ENCODE results near the gene DMRT1.

Gene DMRT1

GRCh38 chr9:966870-967269 lies 125.4 kb downstream of the DMRT1 start:
- no peaks in the 10 kb centered on the region for H3K36me3 ChIP-seq (ENCODE audit: control insufficient read depth in 2 of 2, insufficient read depth in 1 of 2, low read length in 2 of 2)
- H3K9me3 ChIP-seq (ENCODE audit: control insufficient read depth, insufficient read depth, low read depth, low read length): no peaks in the 10 kb centered on the region
- H3K27ac ChIP-seq (ENCODE audit: extremely low read depth, low read depth, low read length): no peak overlapping the region
- peaks cover 19% of the 10 kb centered on the region for H3K4me1 ChIP-seq (ENCODE audit: control insufficient read depth, insufficient read depth, low read length)
- POLR2A ChIA-PET: interaction anchor here (3.4 kb wide), 1 partner anchor 9 kb away, joined by 24 read pairs; the partner anchor contains the start of gene DMRT3
- 0 out of 2 replicates have a peak, but pooled peaks have one; percentile 22 for TF ChIP-seq OSR2 (tag by site-specific recombination; IDR thresholded peaks at IDR 0.05)
- no peak for TF ChIP-seq ZNF16 (tag by site-specific recombination; IDR thresholded peaks at IDR 0.05; ENCODE audit: low read depth)
- TF ChIP-seq SP7 (tag by site-specific recombination; IDR thresholded peaks at IDR 0.05): 0 out of 2 replicates have a peak, but pooled peaks have one; percentile 18
- CTCF ChIA-PET: interaction anchor here (0.6 to 2.1 kb wide), 7 partner anchors 14 to 73 kb away, joined by 3 to 12 read pairs (median 3); no protein-coding TSS in a partner anchor
- H3K4me3 ChIP-seq (ENCODE audit: low read depth, low read length): no peak overlapping the region

GRCh38 chr9:967436-967835 lies 125.9 kb downstream of the DMRT1 start:
- H3K4me3 ChIP-seq (ENCODE audit: low read depth, low read length): peak overlapping the region; percentile 41
- no peaks in the 10 kb centered on the region for H3K36me3 ChIP-seq (ENCODE audit: control insufficient read depth in 2 of 2, insufficient read depth in 1 of 2, low read length in 2 of 2)

GRCh38 chr9:967903-968641 lies 126.6 kb downstream of the DMRT1 start:
- Histone ChIP-seq H3K27ac (ENCODE audit: extremely low read depth, low read depth, low read length) (no peak overlapping the region; the same call in 1 of the 2 replicates), H3K4me1 (ENCODE audit: control insufficient read depth, insufficient read depth, low read length) (peaks cover 19% of the 10 kb centered on the region), H3K9me3 (ENCODE audit: control insufficient read depth, insufficient read depth, low read depth, low read length) (no peaks in the 10 kb centered on the region), H3K4me3 (ENCODE audit: low read depth, low read length) (peak overlapping the region; percentile 41), H3K36me3 (ENCODE audit: control insufficient read depth in 2 of 2, insufficient read depth in 1 of 2, low read length in 2 of 2) (no peaks in the 10 kb centered on the region)
- ChIA-PET POLR2A (interaction anchor here (1.0 to 3.4 kb wide), 2 partner anchors 8 to 19 kb away, joined by 3 to 24 read pairs; partner anchors contain the start of gene DMRT3), CTCF (interaction anchor here (1.2 kb wide), 1 partner anchor 70 kb away, joined by 4 read pairs; no protein-coding TSS in a partner anchor)
- TF ChIP-seq SP7 (tag by site-specific recombination; IDR thresholded peaks at IDR 0.05): peak; percentile 94
- no peak for TF ChIP-seq OVOL3 (tag by site-specific recombination; IDR thresholded peaks at IDR 0.05)
- peak; percentile 56 for TF ChIP-seq ZNF335 (tag by site-specific recombination; conservative IDR thresholded peaks at IDR 0.05)
- TF ChIP-seq ZBTB10 (tag by site-specific recombination; IDR thresholded peaks at IDR 0.05): no peak
- peak; percentile 62 for TF ChIP-seq ZNF366 (tag by site-specific recombination; conservative IDR thresholded peaks at IDR 0.05)
- TF ChIP-seq ZBTB20 (tag by site-specific recombination; IDR thresholded peaks at IDR 0.05): peak; percentile 17; the same call in 1 of the 2 replicates
- peak; percentile 48; the same call in 1 of the 2 replicates for TF ChIP-seq ZBTB17 (tag by site-specific recombination; IDR thresholded peaks at IDR 0.05)
- TF ChIP-seq PRDM1 (tag by site-specific recombination; IDR thresholded peaks at IDR 0.05): peak; percentile 97
- no peak for TF ChIP-seq OSR2 (tag by site-specific recombination; IDR thresholded peaks at IDR 0.05)
- peak; percentile 50; the same call in 1 of the 2 replicates for TF ChIP-seq PRDM10 (tag by site-specific recombination; IDR thresholded peaks at IDR 0.05)
- TF ChIP-seq TRIM28 (IDR thresholded peaks at IDR 0.05; ENCODE audit: borderline replicate concordance, low read length): peak; percentile 75; the same call in 1 of the 2 replicates
- no peak for TF ChIP-seq MEIS1 (CRISPR knock-in tag; IDR thresholded peaks at IDR 0.05; ENCODE audit: borderline replicate concordance)
- TF ChIP-seq ZNF600 (tag by site-specific recombination; IDR thresholded peaks at IDR 0.05): peak; percentile 63; the same call in 1 of the 2 replicates
- no peak for TF ChIP-seq ZNF416 (tag by site-specific recombination; IDR thresholded peaks at IDR 0.05)
- peak; percentile 51; the same call in 1 of the 2 replicates for TF ChIP-seq PRDM6 (tag by site-specific recombination; IDR thresholded peaks at IDR 0.05)

More at GRCh38 chr9:967436-967835, 125.9 kb downstream of the DMRT1 start:
- Histone ChIP-seq H3K27ac (ENCODE audit: extremely low read depth, low read depth, low read length) (no peak overlapping the region), H3K9me3 (ENCODE audit: control insufficient read depth, insufficient read depth, low read depth, low read length) (no peaks in the 10 kb centered on the region), H3K4me1 (ENCODE audit: control insufficient read depth, insufficient read depth, low read length) (peaks cover 19% of the 10 kb centered on the region)
- CTCF ChIA-PET: interaction anchor here (1.2 to 1.5 kb wide), 2 partner anchors 17 to 70 kb away, joined by 4 read pairs; no protein-coding TSS in a partner anchor
- TF ChIP-seq KLF1 (tag by site-specific recombination; IDR thresholded peaks at IDR 0.05) (0 out of 2 replicates have a peak, but pooled peaks have one; percentile 10), ZFP69B (tag by site-specific recombination; IDR thresholded peaks at IDR 0.05) (no peak), ELK4 (IDR thresholded peaks at IDR 0.05; ENCODE audit: borderline replicate concordance, low read depth, low read length) (no peak), ZEB2 (tag by site-specific recombination; IDR thresholded peaks at IDR 0.05) (0 out of 2 replicates have a peak, but pooled peaks have one; percentile 10), ZNF10 (tag by site-specific recombination; IDR thresholded peaks at IDR 0.05) (peak; percentile 70; the same call in 1 of the 2 replicates)
- POLR2A ChIA-PET: interaction anchor here (1.0 to 3.4 kb wide), 2 partner anchors 9 to 18 kb away, joined by 3 to 24 read pairs; partner anchors contain the start of gene DMRT3

Measured in HEK293 (cell line).